HL-60 (cell line): ENCODE results near the gene PARP1.

Experiments
- DNase-seq, 2 experiments: peaks; one replicate each; pipeline ENCODE4 v3.0.0-alpha.2; 2010 to 2020; ENCODE audit warnings: low read depth in 1 of 2, low spot score in 1 of 2
- H3K27ac ChIP-seq: fragments of 250-450 bp; sonication (Bioruptor Pico); replicated peaks from 2 replicates; pipeline ENCODE4 v1.5.1; 2020; ENCODE audit warnings: mild to moderate bottlenecking, moderate library complexity
- H3K27me3 ChIP-seq: fragments of 250-450 bp; sonication (Bioruptor Pico); 2 replicates; pipeline ENCODE4 v1.5.1; 2021; ENCODE audit warnings: mild to moderate bottlenecking, moderate library complexity; ENCODE audit not compliant: insufficient read depth, poor library complexity, severe bottlenecking
- H3K4me3 ChIP-seq: replicated peaks from 2 replicates; pipeline ENCODE4 v1.5.1; 2011; ENCODE audit warnings: mild to moderate bottlenecking, control low read depth, low read length; ENCODE audit not compliant: insufficient read depth
- GABPA ChIP-seq: IDR thresholded peaks from 2 replicates; pipeline ENCODE4 v1.6.1; 2012; ENCODE audit warnings: low read depth
- POLR2AphosphoS5 ChIP-seq: IDR thresholded peaks from 2 replicates; pipeline ENCODE4 v1.6.1; 2012; ENCODE audit warnings: low read depth
- SPI1 ChIP-seq: IDR thresholded peaks from 2 replicates; pipeline ENCODE4 v1.6.1; 2012; ENCODE audit warnings: low read depth, mild to moderate bottlenecking, borderline replicate concordance
- TF ChIP-seq, protein P1 (sequence below): IDR thresholded peaks from one replicate; pipeline ENCODE4 v1.5.1; 2011; ENCODE audit warnings: low read length, control low read depth, inconsistent platforms; ENCODE audit not compliant: insufficient read depth
- TF ChIP-seq, protein P2 (sequence below): IDR thresholded peaks from 2 replicates; pipeline ENCODE4 v1.6.1; 2012; ENCODE audit warnings: low read depth; ENCODE audit not compliant: insufficient replicate concordance

PARP1 gene

DNA sequence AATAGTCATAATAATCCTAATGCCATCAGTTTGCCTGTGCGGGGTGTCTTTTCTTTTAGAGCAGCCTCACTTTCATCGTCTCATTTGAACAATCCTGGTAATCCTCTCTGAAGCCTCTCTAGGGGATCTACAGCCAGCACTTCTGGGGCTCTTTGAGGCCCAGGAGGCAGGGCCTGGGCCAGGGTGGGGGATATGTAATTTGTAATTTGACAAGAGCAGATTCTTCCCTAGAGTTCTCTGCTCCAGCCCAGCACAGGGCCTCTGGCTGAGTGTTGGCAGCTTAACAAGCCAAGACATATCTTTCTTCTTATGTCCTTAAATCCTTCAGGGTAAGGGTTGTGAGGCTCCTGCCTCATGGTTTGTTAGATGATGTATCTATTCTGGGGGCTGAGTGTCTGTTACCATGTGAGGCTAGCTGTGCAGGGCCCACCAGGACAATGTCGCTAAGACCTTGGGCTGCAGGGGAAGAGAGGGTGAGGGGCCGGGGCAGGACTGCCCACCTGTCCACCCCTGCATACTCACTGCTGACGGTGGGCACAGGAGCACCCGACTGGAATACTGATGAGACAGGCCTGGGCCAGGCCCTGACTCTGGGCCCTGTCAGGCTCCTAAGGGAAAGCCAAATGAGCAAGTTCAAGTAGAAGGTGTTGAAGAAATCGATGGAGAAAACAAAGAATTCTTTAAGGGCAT, 45.3 kb upstream of the PARP1 start:
- DNase-seq = no peak
- no peaks in the 10 kb centered on the region for H3K27me3 ChIP-seq

DNA sequence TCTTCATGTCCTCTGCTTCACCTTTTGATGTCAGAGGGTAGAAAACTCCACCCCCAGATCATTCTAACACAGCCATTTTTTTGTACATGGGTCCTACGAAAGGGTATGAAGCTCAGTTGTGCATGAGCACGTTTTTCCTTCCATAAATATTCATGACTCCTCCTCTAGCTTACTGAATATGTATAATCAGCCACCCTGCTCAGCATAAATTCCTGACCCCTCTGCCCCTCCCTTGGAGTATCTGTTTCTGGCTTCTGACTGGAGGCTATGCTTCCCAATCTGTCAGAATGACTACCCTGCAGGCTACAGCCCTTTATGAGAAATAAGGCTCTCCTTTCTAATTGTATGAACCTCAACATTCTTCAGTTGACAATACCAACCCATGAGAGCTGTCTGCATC, 42.8 kb upstream of the PARP1 start:
- Histone ChIP-seq H3K4me3 (no peak overlapping the region), H3K27me3 (no peaks in the 10 kb centered on the region), H3K27ac (no peak overlapping the region)
- no peak for DNase-seq
- TF ChIP-seq POLR2AphosphoS5 (no peak), GABPA (no peak)

More for the DNA sequence above, 45.3 kb upstream of the PARP1 start:
- Histone ChIP-seq H3K4me3 (no peak overlapping the region), H3K27ac (no peak overlapping the region)
- TF ChIP-seq POLR2AphosphoS5 = no peak
- TF ChIP-seq, protein P1, sequence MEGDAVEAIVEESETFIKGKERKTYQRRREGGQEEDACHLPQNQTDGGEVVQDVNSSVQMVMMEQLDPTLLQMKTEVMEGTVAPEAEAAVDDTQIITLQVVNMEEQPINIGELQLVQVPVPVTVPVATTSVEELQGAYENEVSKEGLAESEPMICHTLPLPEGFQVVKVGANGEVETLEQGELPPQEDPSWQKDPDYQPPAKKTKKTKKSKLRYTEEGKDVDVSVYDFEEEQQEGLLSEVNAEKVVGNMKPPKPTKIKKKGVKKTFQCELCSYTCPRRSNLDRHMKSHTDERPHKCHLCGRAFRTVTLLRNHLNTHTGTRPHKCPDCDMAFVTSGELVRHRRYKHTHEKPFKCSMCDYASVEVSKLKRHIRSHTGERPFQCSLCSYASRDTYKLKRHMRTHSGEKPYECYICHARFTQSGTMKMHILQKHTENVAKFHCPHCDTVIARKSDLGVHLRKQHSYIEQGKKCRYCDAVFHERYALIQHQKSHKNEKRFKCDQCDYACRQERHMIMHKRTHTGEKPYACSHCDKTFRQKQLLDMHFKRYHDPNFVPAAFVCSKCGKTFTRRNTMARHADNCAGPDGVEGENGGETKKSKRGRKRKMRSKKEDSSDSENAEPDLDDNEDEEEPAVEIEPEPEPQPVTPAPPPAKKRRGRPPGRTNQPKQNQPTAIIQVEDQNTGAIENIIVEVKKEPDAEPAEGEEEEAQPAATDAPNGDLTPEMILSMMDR = no peak
- no peak for TF ChIP-seq GABPA
- TF ChIP-seq, protein P2, sequence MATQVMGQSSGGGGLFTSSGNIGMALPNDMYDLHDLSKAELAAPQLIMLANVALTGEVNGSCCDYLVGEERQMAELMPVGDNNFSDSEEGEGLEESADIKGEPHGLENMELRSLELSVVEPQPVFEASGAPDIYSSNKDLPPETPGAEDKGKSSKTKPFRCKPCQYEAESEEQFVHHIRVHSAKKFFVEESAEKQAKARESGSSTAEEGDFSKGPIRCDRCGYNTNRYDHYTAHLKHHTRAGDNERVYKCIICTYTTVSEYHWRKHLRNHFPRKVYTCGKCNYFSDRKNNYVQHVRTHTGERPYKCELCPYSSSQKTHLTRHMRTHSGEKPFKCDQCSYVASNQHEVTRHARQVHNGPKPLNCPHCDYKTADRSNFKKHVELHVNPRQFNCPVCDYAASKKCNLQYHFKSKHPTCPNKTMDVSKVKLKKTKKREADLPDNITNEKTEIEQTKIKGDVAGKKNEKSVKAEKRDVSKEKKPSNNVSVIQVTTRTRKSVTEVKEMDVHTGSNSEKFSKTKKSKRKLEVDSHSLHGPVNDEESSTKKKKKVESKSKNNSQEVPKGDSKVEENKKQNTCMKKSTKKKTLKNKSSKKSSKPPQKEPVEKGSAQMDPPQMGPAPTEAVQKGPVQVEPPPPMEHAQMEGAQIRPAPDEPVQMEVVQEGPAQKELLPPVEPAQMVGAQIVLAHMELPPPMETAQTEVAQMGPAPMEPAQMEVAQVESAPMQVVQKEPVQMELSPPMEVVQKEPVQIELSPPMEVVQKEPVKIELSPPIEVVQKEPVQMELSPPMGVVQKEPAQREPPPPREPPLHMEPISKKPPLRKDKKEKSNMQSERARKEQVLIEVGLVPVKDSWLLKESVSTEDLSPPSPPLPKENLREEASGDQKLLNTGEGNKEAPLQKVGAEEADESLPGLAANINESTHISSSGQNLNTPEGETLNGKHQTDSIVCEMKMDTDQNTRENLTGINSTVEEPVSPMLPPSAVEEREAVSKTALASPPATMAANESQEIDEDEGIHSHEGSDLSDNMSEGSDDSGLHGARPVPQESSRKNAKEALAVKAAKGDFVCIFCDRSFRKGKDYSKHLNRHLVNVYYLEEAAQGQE = no peak
- no peak for TF ChIP-seq SPI1

DNA sequence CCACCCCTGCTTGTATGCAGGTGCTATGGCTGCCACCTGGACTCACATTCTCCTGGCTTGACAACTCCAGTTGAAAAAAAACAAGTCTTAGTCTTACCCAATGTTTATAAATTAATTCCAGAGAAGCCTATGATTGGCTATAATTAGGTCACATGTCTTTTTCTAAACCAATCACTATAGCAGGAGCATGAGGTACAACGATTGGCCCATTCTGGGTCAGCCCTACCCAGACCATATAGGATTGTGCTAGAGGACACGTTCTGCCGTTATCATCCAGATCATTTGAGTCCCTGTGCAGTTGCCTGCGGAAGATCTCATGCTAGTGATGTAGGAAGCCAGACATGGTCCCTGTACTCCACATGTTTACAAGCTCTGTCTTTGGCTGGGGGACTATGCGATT, 41.9 kb upstream of the PARP1 start:
- H3K4me3 ChIP-seq = no peak overlapping the region
- DNase-seq = no peak
- no peaks in the 10 kb centered on the region for H3K27me3 ChIP-seq
- no peak overlapping the region for H3K27ac ChIP-seq
- TF ChIP-seq, protein P1 = no peak
- TF ChIP-seq SPI1 (no peak), GABPA (no peak), POLR2AphosphoS5 (no peak)
- TF ChIP-seq, protein P2 = no peak

DNA sequence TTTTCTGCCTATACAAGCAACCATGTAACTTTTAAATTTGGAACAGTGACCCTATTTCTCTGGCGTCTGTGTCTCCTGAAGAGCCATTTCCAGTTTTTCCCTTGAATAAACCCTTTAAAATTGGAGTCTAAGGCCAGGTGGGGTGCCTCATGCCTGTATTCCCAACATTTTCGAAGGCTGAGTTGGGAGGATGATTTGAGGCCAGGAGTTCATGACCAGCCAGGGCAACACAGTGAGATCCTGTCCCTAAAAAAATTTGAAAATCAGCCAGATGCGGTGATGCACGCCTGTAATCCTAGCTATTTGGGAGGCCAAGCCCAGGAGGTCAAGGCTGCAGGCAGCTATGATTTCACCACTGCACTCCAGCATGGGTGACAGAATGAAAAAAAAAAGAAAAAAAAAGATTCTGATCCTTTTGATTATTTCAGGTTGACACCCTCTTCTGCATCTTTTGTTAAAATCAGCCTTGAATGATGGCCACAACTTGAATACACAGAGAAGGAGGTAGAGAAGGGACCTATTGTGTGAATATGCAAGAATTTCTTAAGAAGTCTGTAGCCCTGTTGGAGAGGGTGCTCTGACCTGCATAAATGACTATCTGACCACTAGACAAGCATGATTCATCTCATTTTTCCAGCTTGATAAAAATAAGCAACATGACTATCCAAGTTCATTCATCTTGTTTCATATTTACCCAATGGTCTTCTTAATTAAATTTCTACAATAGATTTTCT, 40.2 kb upstream of the PARP1 start:
- TF ChIP-seq, protein P1 = no peak
- TF ChIP-seq SPI1 (no peak), POLR2AphosphoS5 (no peak), GABPA (no peak)
- TF ChIP-seq, protein P2 = no peak
- Histone ChIP-seq H3K4me3 (no peak overlapping the region), H3K27me3 (peaks cover 2% of the 10 kb centered on the region), H3K27ac (no peak overlapping the region)
- no peak for DNase-seq
